Mucosa of stomach (tissue), 1 donor: Measurements from ENCODE around the gene KRTAP20-3.

Experiments
- H3K27me3 ChIP-seq: one replicate; pipeline ENCODE4 v1.7.0; 2013; ENCODE audit warnings: mild to moderate bottlenecking, low read length; ENCODE audit not compliant: control insufficient read depth, insufficient read depth
- H3K36me3 ChIP-seq: one replicate; pipeline ENCODE4 v1.7.0; 2013; ENCODE audit warnings: low read length; ENCODE audit not compliant: control insufficient read depth, insufficient read depth
- H3K4me1 ChIP-seq: one replicate; pipeline ENCODE4 v1.7.0; 2013; ENCODE audit warnings: mild to moderate bottlenecking, low read length; ENCODE audit not compliant: control insufficient read depth, insufficient read depth
- H3K4me3 ChIP-seq: one replicate; pipeline ENCODE4 v1.7.0; 2013; ENCODE audit warnings: low read length
- H3K9ac ChIP-seq: one replicate; pipeline ENCODE4 v1.7.0; 2013; ENCODE audit warnings: mild to moderate bottlenecking, low read length, moderate library complexity
- H3K9me3 ChIP-seq: one replicate; pipeline ENCODE4 v1.7.0; 2013; ENCODE audit warnings: mild to moderate bottlenecking, low read length, moderate library complexity; ENCODE audit not compliant: control insufficient read depth
- donor health status: Pancreatic carcinoma.

The KRTAP20-3 gene

DNA sequence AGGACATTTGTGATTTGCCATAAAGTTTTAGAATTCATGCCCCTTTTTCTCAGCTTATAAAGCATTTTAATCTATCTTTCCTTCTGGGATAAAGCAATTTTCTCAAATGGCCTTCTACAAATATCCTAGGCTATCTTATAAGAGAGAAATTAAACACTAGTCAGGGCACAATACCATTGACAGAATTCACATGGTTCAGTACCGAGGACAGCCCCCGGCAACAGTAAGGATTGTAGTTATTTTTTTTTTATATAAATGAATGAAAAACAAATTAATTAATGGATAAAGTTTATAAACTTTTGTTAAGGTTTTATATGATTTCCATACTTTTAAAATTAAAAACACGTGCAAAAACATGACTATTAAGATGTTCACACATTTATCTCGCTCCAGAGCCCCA, 14.6 kb upstream of the KRTAP20-3 start:
- Histone ChIP-seq H3K27me3 (no peaks in the 10 kb centered on the region), H3K9ac (no peak overlapping the region), H3K9me3 (no peaks in the 10 kb centered on the region), H3K36me3 (no peaks in the 10 kb centered on the region), H3K4me3 (no peak overlapping the region), H3K4me1 (no peaks in the 10 kb centered on the region)

GRCh38 chr21:30629200-30629599, 13.5 kb upstream of the KRTAP20-3 start:
- H3K9ac ChIP-seq: no peak overlapping the region
- H3K27me3 ChIP-seq: no peaks in the 10 kb centered on the region
- no peak overlapping the region for H3K4me3 ChIP-seq
- no peaks in the 10 kb centered on the region for H3K4me1 ChIP-seq
- no peaks in the 10 kb centered on the region for H3K36me3 ChIP-seq
- H3K9me3 ChIP-seq: no peaks in the 10 kb centered on the region

- no peaks in the 10 kb centered on the region for H3K4me1 ChIP-seq
- no peak within 1 kb of the TSS for H3K9ac ChIP-seq
- H3K36me3 ChIP-seq: no peaks in the 10 kb centered on the region
- H3K9me3 ChIP-seq: no peaks in the 10 kb centered on the region
- H3K4me3 ChIP-seq: no peak within 1 kb of the TSS
- no peaks in the 10 kb centered on the region for H3K27me3 ChIP-seq
These were observed 7.8 kb upstream of the KRTAP20-3 start, which contains the start of gene KRTAP20-2 for GRCh38 chr21:30634906-30635305. TSS of gene KRTAP20-2 (plus strand) at chr21:30635206. CDS start at chr21:30635264, 58 bp downstream.

GRCh38 chr21:30638686-30639085, 4.0 kb upstream of the KRTAP20-3 start:
- H3K9ac ChIP-seq: no peak overlapping the region
- H3K36me3 ChIP-seq: no peaks in the 10 kb centered on the region
- H3K4me1 ChIP-seq: no peaks in the 10 kb centered on the region
- H3K27me3 ChIP-seq: no peaks in the 10 kb centered on the region
- no peak overlapping the region for H3K4me3 ChIP-seq
- no peaks in the 10 kb centered on the region for H3K9me3 ChIP-seq

GRCh38 chr21:30646904-30647414, 4.3 kb downstream of the KRTAP20-3 start:
- Histone ChIP-seq H3K4me1 (no peaks in the 10 kb centered on the region), H3K4me3 (no peak overlapping the region), H3K36me3 (no peaks in the 10 kb centered on the region), H3K9ac (no peak overlapping the region), H3K9me3 (no peaks in the 10 kb centered on the region), H3K27me3 (no peaks in the 10 kb centered on the region)

GRCh38 chr21:30652891-30653290, 10.2 kb downstream of the KRTAP20-3 start:
- no peaks in the 10 kb centered on the region for H3K4me1 ChIP-seq
- H3K9ac ChIP-seq: no peak overlapping the region
- H3K9me3 ChIP-seq: no peaks in the 10 kb centered on the region
- H3K36me3 ChIP-seq: no peaks in the 10 kb centered on the region
- no peaks in the 10 kb centered on the region for H3K27me3 ChIP-seq
- no peak overlapping the region for H3K4me3 ChIP-seq

DNA sequence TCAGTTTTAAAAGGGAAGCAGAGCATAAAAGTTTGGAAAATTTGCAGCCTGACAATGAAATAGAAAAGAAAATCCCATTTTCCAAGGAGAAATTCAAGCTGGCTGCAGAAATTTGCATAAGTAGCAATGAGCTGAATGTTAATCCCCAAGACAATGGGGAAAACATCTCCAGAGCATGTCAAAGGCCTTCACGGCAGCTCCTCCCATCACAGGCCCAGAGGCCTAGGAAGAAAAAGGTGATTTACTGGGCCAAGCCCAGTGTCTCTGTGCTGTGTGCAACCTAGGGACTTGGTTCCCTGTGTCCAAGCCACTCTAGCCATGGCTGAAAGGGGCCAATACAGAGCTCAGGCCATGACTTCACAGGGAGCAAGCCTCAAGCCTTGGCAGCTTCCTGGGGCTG, 26.1 kb downstream of the KRTAP20-3 start:
- Histone ChIP-seq H3K9me3 (no peaks in the 10 kb centered on the region), H3K36me3 (no peaks in the 10 kb centered on the region), H3K27me3 (no peaks in the 10 kb centered on the region), H3K4me1 (no peaks in the 10 kb centered on the region), H3K4me3 (no peak overlapping the region), H3K9ac (no peak overlapping the region)

DNA sequence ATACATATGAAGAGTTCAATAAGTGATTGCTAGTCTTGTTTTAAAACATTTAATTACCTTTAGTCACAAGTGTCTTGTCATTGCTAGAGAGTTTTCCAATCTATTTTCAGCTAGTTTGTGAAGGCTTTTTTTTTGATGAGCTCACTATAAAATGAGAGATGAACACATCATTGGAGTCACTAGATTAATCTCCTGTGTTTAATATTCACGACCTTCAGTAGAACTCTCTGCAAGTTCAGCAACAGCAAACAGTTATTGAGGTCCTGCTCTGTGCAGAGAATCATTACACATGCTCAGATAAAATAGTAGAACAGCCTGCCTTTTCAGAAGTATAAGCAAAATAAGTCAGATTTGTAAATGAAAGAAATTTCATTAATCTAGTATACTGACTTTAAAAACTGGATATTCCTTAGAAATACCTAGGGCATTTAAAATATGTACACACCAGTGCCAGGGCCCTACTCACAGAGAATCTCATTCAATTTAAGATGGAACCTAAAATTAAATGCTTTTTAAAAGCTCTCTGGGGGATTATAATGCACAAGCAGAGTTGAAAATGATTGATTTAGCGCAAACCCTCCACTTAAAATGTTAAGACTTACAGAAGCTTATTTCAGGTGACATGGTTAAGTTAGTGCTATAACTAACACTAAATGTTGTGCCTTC, 30.5 kb downstream of the KRTAP20-3 start:
- no peaks in the 10 kb centered on the region for H3K4me1 ChIP-seq
- no peaks in the 10 kb centered on the region for H3K27me3 ChIP-seq
- H3K36me3 ChIP-seq: no peaks in the 10 kb centered on the region
- H3K4me3 ChIP-seq: no peak overlapping the region
- no peak overlapping the region for H3K9ac ChIP-seq
- H3K9me3 ChIP-seq: no peaks in the 10 kb centered on the region

DNA sequence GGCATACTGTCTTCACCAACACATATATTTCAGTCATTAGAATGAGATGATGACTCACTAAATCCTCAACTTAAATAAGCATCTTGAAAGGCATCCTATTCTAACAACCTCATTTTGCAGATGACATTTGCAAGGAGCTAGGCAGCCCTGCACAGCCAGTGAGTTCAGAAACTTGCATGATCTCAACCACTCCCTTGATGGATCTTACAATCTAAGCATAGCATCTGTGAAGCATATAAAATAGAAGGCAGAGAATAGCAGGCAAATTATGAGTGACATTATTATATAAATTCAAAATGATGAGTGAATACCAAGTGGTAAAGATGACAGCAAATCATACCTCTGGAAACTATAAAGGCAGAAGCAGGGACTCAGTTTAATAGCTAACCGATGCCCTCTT, 31.6 kb downstream of the KRTAP20-3 start:
- Histone ChIP-seq H3K9ac (no peak overlapping the region), H3K27me3 (no peaks in the 10 kb centered on the region), H3K36me3 (no peaks in the 10 kb centered on the region)

DNA sequence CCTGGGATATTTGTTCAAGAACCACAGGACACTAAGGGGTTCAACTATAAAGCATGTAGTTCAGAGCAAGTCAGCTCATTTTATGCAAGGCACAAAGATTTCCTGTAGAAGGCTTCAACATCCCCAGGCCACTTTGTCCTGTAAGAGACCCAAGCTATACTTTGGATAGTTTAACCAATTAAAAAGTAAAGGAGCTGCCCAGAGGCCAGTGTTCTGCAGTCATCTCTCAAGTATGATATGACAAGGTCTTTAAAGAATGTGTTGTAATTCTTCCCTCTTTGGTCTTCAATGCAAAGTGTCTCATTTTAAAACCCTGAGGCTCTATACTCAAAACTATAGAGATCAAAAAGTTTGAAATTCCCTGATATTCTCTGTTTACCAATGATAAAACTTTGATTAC, 34.1 kb downstream of the KRTAP20-3 start:
- Histone ChIP-seq H3K27me3 (no peaks in the 10 kb centered on the region), H3K4me3 (no peak overlapping the region), H3K9ac (no peak overlapping the region), H3K9me3 (no peaks in the 10 kb centered on the region), H3K4me1 (no peaks in the 10 kb centered on the region), H3K36me3 (no peaks in the 10 kb centered on the region)

More for the DNA sequence above, 31.6 kb downstream of the KRTAP20-3 start:
- H3K4me1 ChIP-seq: no peaks in the 10 kb centered on the region
- no peaks in the 10 kb centered on the region for H3K9me3 ChIP-seq
- no peak overlapping the region for H3K4me3 ChIP-seq

- H3K4me1 ChIP-seq: no peaks in the 10 kb centered on the region
- H3K36me3 ChIP-seq: no peaks in the 10 kb centered on the region
- no peaks in the 10 kb centered on the region for H3K9me3 ChIP-seq
- H3K27me3 ChIP-seq: no peaks in the 10 kb centered on the region
- no peak overlapping the region for H3K4me3 ChIP-seq
- H3K9ac ChIP-seq: no peak overlapping the region
These were observed 37.9 kb downstream of the KRTAP20-3 start for GRCh38 chr21:30680586-30680985.

GRCh38 chr21:30684506-30684905, 41.8 kb downstream of the KRTAP20-3 start:
- no peak overlapping the region for H3K4me3 ChIP-seq
- no peak overlapping the region for H3K9ac ChIP-seq

GRCh38 chr21:30689822-30690221, 47.2 kb downstream of the KRTAP20-3 start:
- no peaks in the 10 kb centered on the region for H3K4me1 ChIP-seq
- no peaks in the 10 kb centered on the region for H3K27me3 ChIP-seq
- H3K36me3 ChIP-seq: no peaks in the 10 kb centered on the region
- H3K9me3 ChIP-seq: no peaks in the 10 kb centered on the region
- H3K9ac ChIP-seq: no peak overlapping the region
- H3K4me3 ChIP-seq: no peak overlapping the region

More at GRCh38 chr21:30684506-30684905, 41.8 kb downstream of the KRTAP20-3 start:
- Histone ChIP-seq H3K9me3 (no peaks in the 10 kb centered on the region), H3K36me3 (no peaks in the 10 kb centered on the region), H3K27me3 (no peaks in the 10 kb centered on the region), H3K4me1 (no peaks in the 10 kb centered on the region)
